T-helper 2 cell treated with Interferon-gamma antibody and Interleukin-4, amounts not matched to agents 5 μg/mL and 100 μg/mL, for 36 hours (primary cell): ENCODE data around the gene BLOC1S4.
"Not testable (repeated sequence)": the region's sequence is repeated elsewhere in the genome, so short reads cannot be mapped to it uniquely, and the experiment has no call there.

ENCODE experiments used
- DNase-seq: peaks from one replicate; pipeline ENCODE4 v3.0.0; 2021; ENCODE audit warnings: low spot score
- H3K27ac Mint-ChIP-seq: one replicate; pipeline ENCODE4 v1.8.0; 2021; ENCODE audit warnings: mild to moderate bottlenecking, mixed read lengths
- H3K27me3 Mint-ChIP-seq: one replicate; pipeline ENCODE4 v1.8.0; 2021; ENCODE audit warnings: low read depth, mixed read lengths
- H3K36me3 Mint-ChIP-seq: one replicate; pipeline ENCODE4 v1.8.0; 2021; ENCODE audit warnings: low read depth, mixed read lengths
- H3K4me1 Mint-ChIP-seq: one replicate; pipeline ENCODE4 v1.8.0; 2021; ENCODE audit warnings: low read depth, mixed read lengths
- H3K4me3 Mint-ChIP-seq: one replicate; pipeline ENCODE4 v1.8.0; 2022; ENCODE audit warnings: mild to moderate bottlenecking, moderate library complexity, mixed read lengths
- H3K9me3 Mint-ChIP-seq: one replicate; pipeline ENCODE4 v1.8.0; 2021; ENCODE audit warnings: mixed read lengths

BLOC1S4 gene

DNA sequence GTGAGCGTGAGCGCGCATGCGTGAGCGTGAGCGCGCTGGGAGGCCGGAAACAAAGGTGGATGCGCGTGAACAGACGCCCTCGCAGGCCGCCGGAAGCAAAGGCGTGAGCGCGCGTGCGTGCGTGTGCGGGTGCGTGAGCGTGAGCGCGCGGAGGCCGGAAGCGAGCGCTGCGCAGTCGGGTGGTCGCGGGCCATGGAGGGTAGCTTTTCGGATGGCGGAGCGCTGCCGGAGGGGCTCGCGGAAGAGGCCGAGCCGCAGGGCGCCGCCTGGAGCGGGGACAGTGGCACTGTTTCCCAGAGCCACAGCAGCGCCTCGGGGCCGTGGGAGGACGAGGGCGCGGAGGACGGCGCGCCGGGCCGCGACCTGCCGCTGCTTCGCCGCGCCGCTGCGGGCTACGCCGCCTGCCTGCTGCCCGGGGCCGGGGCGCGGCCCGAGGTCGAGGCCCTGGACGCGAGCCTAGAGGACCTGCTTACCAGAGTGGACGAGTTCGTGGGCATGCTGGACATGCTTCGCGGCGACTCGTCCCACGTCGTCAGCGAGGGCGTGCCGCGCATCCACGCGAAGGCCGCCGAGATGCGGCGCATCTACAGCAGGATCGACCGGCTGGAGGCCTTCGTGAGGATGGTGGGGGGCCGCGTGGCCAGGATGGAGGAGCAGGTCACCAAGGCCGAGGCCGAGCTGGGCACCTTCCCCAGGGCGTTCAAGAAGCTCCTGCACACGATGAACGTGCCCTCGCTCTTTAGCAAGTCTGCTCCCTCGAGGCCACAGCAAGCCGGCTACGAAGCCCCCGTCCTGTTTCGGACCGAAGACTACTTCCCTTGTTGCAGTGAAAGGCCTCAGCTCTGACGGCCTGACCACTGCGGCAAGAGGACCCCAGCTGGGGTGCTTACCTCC, at the start of gene BLOC1S4:
TSS of gene BLOC1S4 (plus strand) at position 157 of the 894 bp plus-strand sequence. CDS start at position 193, 36 bp downstream.
- Mint-ChIP-seq H3K9me3 (peaks cover 6% of the 10 kb centered on the region), H3K4me3 (peak within 1 kb of the TSS; percentile 93), H3K27ac (peak within 1 kb of the TSS; percentile 97), H3K36me3 (peaks cover 13% of the 10 kb centered on the region), H3K4me1 (peaks cover 32% of the 10 kb centered on the region), H3K27me3 (peaks cover 4% of the 10 kb centered on the region)
- DNase-seq: peak; percentile 91

GRCh38 chr4:6668391-6668790, 47.6 kb upstream of the BLOC1S4 start:
- H3K36me3 Mint-ChIP-seq: peaks cover 1% of the 10 kb centered on the region
- no peak for DNase-seq
- H3K27ac Mint-ChIP-seq: no peak overlapping the region
- peaks cover 3% of the 10 kb centered on the region for H3K4me1 Mint-ChIP-seq
- no peaks in the 10 kb centered on the region for H3K9me3 Mint-ChIP-seq
- peaks cover 6% of the 10 kb centered on the region for H3K27me3 Mint-ChIP-seq
- H3K4me3 Mint-ChIP-seq: no peak overlapping the region

GRCh38 chr4:6671648-6672047, 44.3 kb upstream of the BLOC1S4 start:
- no peak overlapping the region for H3K4me3 Mint-ChIP-seq
- H3K36me3 Mint-ChIP-seq: peaks cover 23% of the 10 kb centered on the region
- H3K9me3 Mint-ChIP-seq: no peaks in the 10 kb centered on the region
- H3K27ac Mint-ChIP-seq: no peak overlapping the region
- H3K4me1 Mint-ChIP-seq: peaks cover 29% of the 10 kb centered on the region
- DNase-seq: no peak
- no peaks in the 10 kb centered on the region for H3K27me3 Mint-ChIP-seq

DNA sequence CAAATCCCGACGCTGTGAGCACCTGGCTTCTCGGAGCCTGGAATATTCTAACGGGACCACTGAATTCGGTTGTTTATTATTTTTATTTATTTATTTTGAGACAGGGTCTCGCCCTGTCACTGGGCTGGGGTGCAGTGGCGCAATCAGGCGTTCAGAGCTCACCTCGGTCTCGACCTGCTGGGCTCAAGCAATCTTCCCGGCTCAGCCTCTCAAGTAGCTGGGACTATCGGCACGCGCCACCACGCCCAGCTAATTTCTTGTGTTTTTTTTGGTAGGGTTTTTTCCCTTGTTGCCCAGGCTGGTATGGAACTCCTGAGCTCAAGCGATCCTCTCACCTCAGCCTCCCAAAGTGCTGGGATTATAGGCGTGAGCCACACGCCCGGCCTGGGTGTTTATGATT, 43.8 kb upstream of the BLOC1S4 start:
- Mint-ChIP-seq H3K4me1 (peaks cover 33% of the 10 kb centered on the region), H3K36me3 (peaks cover 27% of the 10 kb centered on the region), H3K27me3 (no peaks in the 10 kb centered on the region), H3K9me3 (no peaks in the 10 kb centered on the region), H3K4me3 (no peak overlapping the region), H3K27ac (no peak overlapping the region)
- no peak for DNase-seq

DNA sequence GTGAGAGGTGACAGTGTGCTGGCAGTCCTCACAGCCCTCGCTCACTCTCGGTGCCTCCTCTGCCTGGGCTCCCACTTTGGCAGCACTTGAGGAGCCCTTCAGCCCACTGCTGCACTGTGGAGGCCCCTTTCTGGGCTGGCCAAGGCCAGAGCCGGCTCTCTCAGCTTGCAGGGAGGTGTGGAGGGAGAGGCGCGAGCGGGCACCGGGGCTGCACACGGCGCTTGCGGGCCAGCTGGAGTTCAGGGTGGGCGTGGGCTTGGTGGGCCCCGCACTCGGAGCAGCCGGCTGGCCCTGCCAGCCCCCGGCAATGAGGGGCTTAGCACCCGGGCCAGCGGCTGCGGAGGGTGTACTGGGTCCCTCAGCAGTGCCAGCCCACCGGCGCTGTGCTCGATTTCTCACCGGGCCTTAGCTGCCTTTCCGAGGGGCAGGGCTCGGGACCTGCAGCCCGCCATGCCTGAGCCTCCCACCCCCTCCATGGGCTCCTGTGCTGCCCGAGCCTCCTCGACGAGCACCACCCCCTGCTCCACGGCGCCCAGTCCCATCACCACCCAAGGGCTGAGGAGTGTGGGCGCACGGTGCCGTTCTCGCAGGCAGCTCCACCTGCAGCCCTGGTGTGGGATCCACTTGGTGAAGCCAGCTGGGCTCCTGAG, 43.3 kb upstream of the BLOC1S4 start:
- not testable (repeated sequence) for H3K4me3 Mint-ChIP-seq, H3K9me3 Mint-ChIP-seq, H3K27ac Mint-ChIP-seq, DNase-seq, H3K27me3 Mint-ChIP-seq
- H3K4me1 Mint-ChIP-seq: peaks cover 38% of the 10 kb centered on the region
- H3K36me3 Mint-ChIP-seq: peaks cover 32% of the 10 kb centered on the region

GRCh38 chr4:6673191-6673659, 42.7 kb upstream of the BLOC1S4 start:
- H3K36me3 Mint-ChIP-seq: peaks cover 35% of the 10 kb centered on the region
- DNase-seq: peak; percentile 61
- not testable (repeated sequence) for H3K27me3 Mint-ChIP-seq, H3K9me3 Mint-ChIP-seq
- peak overlapping the region; percentile 99 for H3K27ac Mint-ChIP-seq
- H3K4me1 Mint-ChIP-seq: peaks cover 39% of the 10 kb centered on the region
- peak overlapping the region; percentile 93 for H3K4me3 Mint-ChIP-seq

- Mint-ChIP-seq H3K9me3 (no peaks in the 10 kb centered on the region), H3K27ac (peak overlapping the region; percentile 99), H3K36me3 (peaks cover 42% of the 10 kb centered on the region), H3K27me3 (no peaks in the 10 kb centered on the region), H3K4me1 (peaks cover 44% of the 10 kb centered on the region), H3K4me3 (peak overlapping the region; percentile 93)
- DNase-seq: peak; percentile 95
Measured at GRCh38 chr4:6673660-6674499, 42.1 kb upstream of the BLOC1S4 start.

DNA sequence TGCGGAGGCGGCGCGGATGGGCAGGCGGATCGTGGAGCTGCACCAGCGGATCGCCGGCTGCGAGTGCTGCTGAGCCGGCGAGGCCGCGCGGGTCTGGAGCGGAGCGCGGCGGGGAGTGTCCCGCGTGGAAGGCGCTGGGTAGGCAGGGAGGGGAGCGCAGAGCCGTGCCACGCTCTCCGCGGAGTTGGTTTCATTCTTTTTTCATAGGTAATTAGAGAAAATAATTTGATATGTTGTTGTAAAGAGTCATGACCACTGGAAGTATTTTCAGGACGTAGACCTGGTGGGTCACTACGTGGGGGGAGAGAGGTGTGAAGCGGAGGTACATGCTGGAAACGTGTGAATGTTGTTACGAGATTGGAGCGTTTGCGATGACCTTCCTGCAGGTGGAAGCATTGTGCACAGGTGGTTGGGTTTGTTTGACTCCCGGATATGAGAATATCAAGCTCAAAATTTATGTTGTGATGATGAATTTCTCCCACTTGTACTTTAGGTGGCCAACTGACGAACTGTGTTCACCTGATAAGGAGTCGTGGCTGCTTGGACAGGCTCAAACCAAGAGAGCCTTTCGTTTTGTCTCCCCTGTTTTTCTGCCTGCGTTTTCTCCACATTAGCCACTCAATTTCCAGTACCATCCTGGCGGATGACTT, 41.3 kb upstream of the BLOC1S4 start:
- Mint-ChIP-seq H3K9me3 (no peaks in the 10 kb centered on the region), H3K4me3 (peak overlapping the region; percentile 93), H3K4me1 (peaks cover 46% of the 10 kb centered on the region), H3K27ac (peak overlapping the region; percentile 92), H3K36me3 (peaks cover 48% of the 10 kb centered on the region), H3K27me3 (no peaks in the 10 kb centered on the region)
- DNase-seq: peak; percentile 64

DNA sequence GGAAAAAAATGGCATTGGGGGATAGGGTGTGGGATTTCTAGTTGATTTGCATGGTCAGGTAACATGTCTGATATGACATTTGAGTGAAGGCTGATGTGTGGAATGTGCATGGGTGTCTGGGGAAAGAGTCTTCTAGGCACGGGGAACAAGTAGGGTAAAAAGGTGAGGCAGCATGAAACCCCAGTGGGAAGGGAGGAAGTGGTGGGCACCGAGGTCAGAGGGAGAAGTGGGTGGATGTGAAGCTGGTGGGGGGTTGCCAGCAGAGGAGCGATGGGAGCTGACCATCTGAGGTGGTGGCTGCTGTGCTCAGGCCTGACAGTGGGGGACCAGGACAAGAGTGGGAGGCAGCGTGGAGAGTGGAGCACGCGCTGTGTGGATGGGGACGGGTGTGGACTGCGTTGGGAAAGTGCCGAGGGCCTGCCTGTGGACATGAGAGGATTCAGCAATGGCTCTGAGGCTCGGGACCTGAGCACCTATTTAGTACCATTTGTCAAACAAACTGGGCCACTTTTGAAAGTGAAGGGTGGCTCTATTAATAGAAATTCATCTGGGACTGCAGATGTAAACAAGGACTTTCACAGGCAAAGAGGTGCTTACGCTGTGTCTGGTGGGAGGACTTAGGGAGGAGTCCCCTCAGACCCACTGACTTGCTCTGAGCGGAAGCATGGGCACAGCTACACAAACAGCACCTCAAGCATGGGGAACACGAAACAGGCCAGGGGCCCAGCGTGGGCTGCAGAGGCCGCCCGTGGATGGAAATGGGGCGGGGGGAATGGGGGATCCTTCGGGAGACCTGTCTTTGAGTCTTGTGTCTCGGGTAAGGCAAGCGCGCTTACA, 39.0 kb upstream of the BLOC1S4 start:
- no peak for DNase-seq
- H3K4me3 Mint-ChIP-seq: peak overlapping the region; percentile 93
- H3K9me3 Mint-ChIP-seq: no peaks in the 10 kb centered on the region
- peaks cover 67% of the 10 kb centered on the region for H3K36me3 Mint-ChIP-seq
- no peaks in the 10 kb centered on the region for H3K27me3 Mint-ChIP-seq
- H3K4me1 Mint-ChIP-seq: peaks cover 52% of the 10 kb centered on the region
- peak overlapping the region; percentile 61 for H3K27ac Mint-ChIP-seq

GRCh38 chr4:6680372-6681034, 35.5 kb upstream of the BLOC1S4 start:
- peak overlapping the region; percentile 45 for H3K27ac Mint-ChIP-seq
- no peaks in the 10 kb centered on the region for H3K9me3 Mint-ChIP-seq
- peaks cover 35% of the 10 kb centered on the region for H3K4me1 Mint-ChIP-seq
- no peak for DNase-seq
- peaks cover 62% of the 10 kb centered on the region for H3K36me3 Mint-ChIP-seq
- H3K4me3 Mint-ChIP-seq: no peak overlapping the region
- no peaks in the 10 kb centered on the region for H3K27me3 Mint-ChIP-seq

GRCh38 chr4:6681191-6681590, 34.8 kb upstream of the BLOC1S4 start:
- Mint-ChIP-seq H3K27ac (peak overlapping the region; percentile 45), H3K4me3 (no peak overlapping the region), H3K9me3 (no peaks in the 10 kb centered on the region), H3K4me1 (peaks cover 31% of the 10 kb centered on the region), H3K27me3 (no peaks in the 10 kb centered on the region), H3K36me3 (peaks cover 59% of the 10 kb centered on the region)
- DNase-seq: no peak

DNA sequence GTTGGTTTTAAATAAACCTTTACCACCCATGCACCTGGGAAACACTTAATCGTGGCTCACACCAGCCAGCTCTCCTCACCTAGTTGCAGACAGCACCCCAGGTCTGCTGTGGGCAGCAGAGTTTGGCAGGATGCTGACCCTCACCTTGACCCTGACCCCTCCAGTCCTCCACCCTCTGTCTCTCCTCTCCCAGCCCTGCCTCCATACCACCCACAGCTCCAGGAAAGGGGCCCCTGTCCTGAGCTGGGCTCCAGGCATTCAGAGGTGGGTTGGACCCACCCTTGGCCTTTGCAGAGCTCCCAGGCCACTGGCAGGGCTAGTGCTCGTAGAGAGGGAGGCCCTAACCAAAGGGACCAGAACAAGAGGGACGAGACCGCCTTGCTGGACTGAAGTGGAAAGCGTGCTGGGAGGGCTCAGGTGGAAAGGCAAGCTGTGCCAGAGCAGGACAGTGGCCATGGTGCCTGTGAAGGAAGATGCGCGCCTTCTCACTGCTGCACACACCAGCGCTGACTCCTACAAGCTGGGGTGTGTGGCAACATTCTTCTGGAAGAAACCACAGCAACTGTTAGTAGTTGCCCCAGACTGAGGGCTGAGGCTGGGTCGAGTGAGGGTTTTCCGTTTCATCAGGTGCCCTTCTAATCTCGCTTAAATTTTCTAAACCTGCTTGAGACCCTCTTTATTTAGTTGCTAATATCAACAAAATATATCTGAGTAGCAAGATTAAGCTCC, 32.9 kb upstream of the BLOC1S4 start:
- Mint-ChIP-seq H3K9me3 (no peaks in the 10 kb centered on the region), H3K36me3 (peaks cover 58% of the 10 kb centered on the region), H3K4me3 (no peak overlapping the region), H3K27ac (no peak overlapping the region), H3K4me1 (peaks cover 29% of the 10 kb centered on the region), H3K27me3 (no peaks in the 10 kb centered on the region)
- no peak for DNase-seq
